Upper lobe of left lung (tissue), 4 donors: ENCODE results near the gene CNPY4.
A peak's percentile ranks its signal among the peaks of the same experiment; 100 is the strongest.

ENCODE experiments used
- POLR2AphosphoS5 ChIP-seq, 2 donors: sonication (generic); formaldehyde crosslinking; IDR thresholded peaks; one replicate each; pipeline ENCODE4 v1.5.1; 2017; ENCODE audit warnings: antibody characterized with exemption in 2 of 2
- TF ChIP-seq, protein P1 (sequence below), 6 experiments: fragments of 450-650 bp in 4 of 6; fragments of 200-600 bp in 2 of 6; sonication (generic) in 2 of 6; IDR thresholded peaks; one replicate each; pipeline ENCODE4 v1.5.1; 2016 to 2019; ENCODE audit warnings: antibody characterized with exemption in 6 of 6

DNA sequence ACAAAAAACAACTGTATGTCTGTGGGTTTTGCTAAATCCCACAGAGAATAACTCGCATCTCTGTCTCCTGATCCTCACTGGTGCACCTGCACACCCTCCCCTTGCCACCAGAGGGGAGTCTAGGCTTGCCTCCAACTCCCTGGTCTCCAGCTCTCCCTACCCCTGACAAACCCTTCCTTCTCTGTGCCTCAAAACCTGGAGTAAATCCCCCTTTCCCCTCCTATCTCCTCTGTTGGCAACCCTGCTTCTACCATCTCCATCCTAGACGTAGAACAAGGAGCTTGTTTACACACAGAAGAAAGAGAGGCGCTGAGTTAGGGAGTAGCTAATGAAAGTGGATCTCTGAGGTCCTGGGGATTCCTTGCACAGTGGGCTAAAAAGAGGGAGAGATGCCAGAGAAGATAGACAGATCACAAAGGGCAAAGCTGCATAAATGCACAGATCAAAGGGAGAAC is 13.3 kb downstream of the CNPY4 start:
- no peak for TF ChIP-seq POLR2AphosphoS5 (IDR thresholded peaks at IDR 0.05)
- TF ChIP-seq, protein P1, sequence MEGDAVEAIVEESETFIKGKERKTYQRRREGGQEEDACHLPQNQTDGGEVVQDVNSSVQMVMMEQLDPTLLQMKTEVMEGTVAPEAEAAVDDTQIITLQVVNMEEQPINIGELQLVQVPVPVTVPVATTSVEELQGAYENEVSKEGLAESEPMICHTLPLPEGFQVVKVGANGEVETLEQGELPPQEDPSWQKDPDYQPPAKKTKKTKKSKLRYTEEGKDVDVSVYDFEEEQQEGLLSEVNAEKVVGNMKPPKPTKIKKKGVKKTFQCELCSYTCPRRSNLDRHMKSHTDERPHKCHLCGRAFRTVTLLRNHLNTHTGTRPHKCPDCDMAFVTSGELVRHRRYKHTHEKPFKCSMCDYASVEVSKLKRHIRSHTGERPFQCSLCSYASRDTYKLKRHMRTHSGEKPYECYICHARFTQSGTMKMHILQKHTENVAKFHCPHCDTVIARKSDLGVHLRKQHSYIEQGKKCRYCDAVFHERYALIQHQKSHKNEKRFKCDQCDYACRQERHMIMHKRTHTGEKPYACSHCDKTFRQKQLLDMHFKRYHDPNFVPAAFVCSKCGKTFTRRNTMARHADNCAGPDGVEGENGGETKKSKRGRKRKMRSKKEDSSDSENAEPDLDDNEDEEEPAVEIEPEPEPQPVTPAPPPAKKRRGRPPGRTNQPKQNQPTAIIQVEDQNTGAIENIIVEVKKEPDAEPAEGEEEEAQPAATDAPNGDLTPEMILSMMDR (IDR thresholded peaks at IDR 0.05), result peak; percentile 69 to 87 (median 78)
